Fibroblast of mammary gland (primary cell): ENCODE measurements around the gene ANO7.
A peak's percentile ranks its signal among the peaks of the same experiment; 100 is the strongest.

ENCODE experiments used
- DNase-seq: peaks from one replicate; pipeline ENCODE4 v3.0.0-alpha.2; 2010; ENCODE audit warnings: low read depth
- H3K4me3 ChIP-seq: 2 replicates; pipeline ENCODE4 v1.5.1; 2011; ENCODE audit warnings: low read depth, mild to moderate bottlenecking, low read length, moderate library complexity; ENCODE audit not compliant: control insufficient read depth
- CTCF ChIP-seq: conservative IDR thresholded peaks from 2 replicates; pipeline ENCODE4 v1.5.1; 2011; ENCODE audit warnings: low read depth, low read length, inconsistent platforms; ENCODE audit not compliant: control insufficient read depth, insufficient read depth

The ANO7 gene

GRCh38 chr2:241256168-241256545 is 67.7 kb downstream of the ANO7 start:
- DNase-seq = no peak
- TF ChIP-seq CTCF = no peak
- no peak overlapping the region for H3K4me3 ChIP-seq

- DNase-seq = no peak
- peak; percentile 21 for TF ChIP-seq CTCF
- H3K4me3 ChIP-seq = no peak overlapping the region
Measured at GRCh38 chr2:241257419-241258032, 69.0 kb downstream of the ANO7 start.

- H3K4me3 ChIP-seq = no peak overlapping the region
- TF ChIP-seq CTCF = no peak
- no peak for DNase-seq
Measured at GRCh38 chr2:241258505-241259280, 70.2 kb downstream of the ANO7 start.

- H3K4me3 ChIP-seq = no peak overlapping the region
- DNase-seq = no peak
- no peak for TF ChIP-seq CTCF
Measured at GRCh38 chr2:241260911-241261310, 72.4 kb downstream of the ANO7 start.

GRCh38 chr2:241261628-241262027 is 73.2 kb downstream of the ANO7 start:
- H3K4me3 ChIP-seq = no peak overlapping the region
- no peak for DNase-seq
- TF ChIP-seq CTCF = no peak

- DNase-seq = no peak
- no peak for TF ChIP-seq CTCF
- H3K4me3 ChIP-seq = no peak overlapping the region
Measured at GRCh38 chr2:241263061-241263460, 74.6 kb downstream of the ANO7 start.
